Mesothelial cell of epicardium (in vitro differentiated cells): Measurements from ENCODE around the gene SMOC2. TPM values are rescaled to one million over a fixed set of nuclear protein-coding genes. Genes with fewer than 3 reads are reported as not detected.
A peak's percentile ranks its signal among the peaks of the same experiment; 100 is the strongest.

Experiments used
- DNase-seq, 2 experiments: peaks; one replicate each; pipeline ENCODE4 v3.0.0; 2021; ENCODE audit warnings: low spot score in 2 of 2; ENCODE audit not compliant: unreplicated experiment in 2 of 2
- H3K27ac Mint-ChIP-seq: 2 replicates; pipeline ENCODE4 v1.8.0; 2021; ENCODE audit warnings: mixed read lengths
- H3K27me3 Mint-ChIP-seq: 2 replicates; pipeline ENCODE4 v1.8.0; 2021; ENCODE audit warnings: low read depth, mixed read lengths
- H3K36me3 Mint-ChIP-seq: 2 replicates; pipeline ENCODE4 v1.8.0; 2021; ENCODE audit warnings: mixed read lengths
- H3K4me1 Mint-ChIP-seq: 2 replicates; pipeline ENCODE4 v1.8.0; 2021; ENCODE audit warnings: mixed read lengths
- H3K4me3 Mint-ChIP-seq: 2 replicates; pipeline ENCODE4 v1.8.0; 2021; ENCODE audit warnings: mild to moderate bottlenecking, moderate library complexity, mixed read lengths
- H3K9me3 Mint-ChIP-seq: 2 replicates; pipeline ENCODE4 v1.8.0; 2021; ENCODE audit warnings: mixed read lengths
- total RNA-seq: library from RNA; stranded (reverse); gene quantifications from 3 replicates; pipeline ENCODE4 v1.2.1, GENCODE V29; 2021
- TF ChIP-seq, protein P1 (sequence below): fragments of 200-600 bp; sonication (generic); IDR thresholded peaks from one replicate; pipeline ENCODE4 v1.5.0; 2021; ENCODE audit warnings: antibody characterized with exemption; ENCODE audit not compliant: unreplicated experiment

SMOC2 gene
- total RNA-seq, 1 donor from 2014 or later = 4.4 TPM

DNA sequence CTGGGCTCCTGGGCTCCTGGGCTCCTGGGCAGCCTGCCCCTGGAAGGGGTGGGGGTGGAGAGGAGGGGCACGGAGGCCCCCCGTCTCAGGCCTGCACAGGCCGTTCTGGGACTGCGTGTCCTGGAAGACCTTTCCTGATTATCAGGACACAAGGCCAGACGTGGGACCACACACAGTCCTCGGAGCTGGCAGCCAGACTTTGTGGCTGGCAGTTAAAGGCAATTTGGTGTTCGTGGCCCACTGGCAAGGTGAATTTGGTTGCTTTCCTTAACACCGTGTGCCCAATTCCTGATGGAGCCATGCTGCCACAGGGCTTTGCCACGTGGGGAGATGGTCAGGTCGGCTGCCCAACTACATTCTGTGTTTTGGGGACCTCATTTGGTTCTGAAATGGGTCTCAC lies 113.5 kb downstream of the SMOC2 start:
- Mint-ChIP-seq H3K36me3 (no peaks in the 10 kb centered on the region), H3K27ac (no peak overlapping the region), H3K4me3 (no peak overlapping the region), H3K9me3 (no peaks in the 10 kb centered on the region), H3K27me3 (no peaks in the 10 kb centered on the region), H3K4me1 (peaks cover 29% of the 10 kb centered on the region)
- TF ChIP-seq, protein P1, sequence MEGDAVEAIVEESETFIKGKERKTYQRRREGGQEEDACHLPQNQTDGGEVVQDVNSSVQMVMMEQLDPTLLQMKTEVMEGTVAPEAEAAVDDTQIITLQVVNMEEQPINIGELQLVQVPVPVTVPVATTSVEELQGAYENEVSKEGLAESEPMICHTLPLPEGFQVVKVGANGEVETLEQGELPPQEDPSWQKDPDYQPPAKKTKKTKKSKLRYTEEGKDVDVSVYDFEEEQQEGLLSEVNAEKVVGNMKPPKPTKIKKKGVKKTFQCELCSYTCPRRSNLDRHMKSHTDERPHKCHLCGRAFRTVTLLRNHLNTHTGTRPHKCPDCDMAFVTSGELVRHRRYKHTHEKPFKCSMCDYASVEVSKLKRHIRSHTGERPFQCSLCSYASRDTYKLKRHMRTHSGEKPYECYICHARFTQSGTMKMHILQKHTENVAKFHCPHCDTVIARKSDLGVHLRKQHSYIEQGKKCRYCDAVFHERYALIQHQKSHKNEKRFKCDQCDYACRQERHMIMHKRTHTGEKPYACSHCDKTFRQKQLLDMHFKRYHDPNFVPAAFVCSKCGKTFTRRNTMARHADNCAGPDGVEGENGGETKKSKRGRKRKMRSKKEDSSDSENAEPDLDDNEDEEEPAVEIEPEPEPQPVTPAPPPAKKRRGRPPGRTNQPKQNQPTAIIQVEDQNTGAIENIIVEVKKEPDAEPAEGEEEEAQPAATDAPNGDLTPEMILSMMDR = no peak
- no peak for DNase-seq

DNA sequence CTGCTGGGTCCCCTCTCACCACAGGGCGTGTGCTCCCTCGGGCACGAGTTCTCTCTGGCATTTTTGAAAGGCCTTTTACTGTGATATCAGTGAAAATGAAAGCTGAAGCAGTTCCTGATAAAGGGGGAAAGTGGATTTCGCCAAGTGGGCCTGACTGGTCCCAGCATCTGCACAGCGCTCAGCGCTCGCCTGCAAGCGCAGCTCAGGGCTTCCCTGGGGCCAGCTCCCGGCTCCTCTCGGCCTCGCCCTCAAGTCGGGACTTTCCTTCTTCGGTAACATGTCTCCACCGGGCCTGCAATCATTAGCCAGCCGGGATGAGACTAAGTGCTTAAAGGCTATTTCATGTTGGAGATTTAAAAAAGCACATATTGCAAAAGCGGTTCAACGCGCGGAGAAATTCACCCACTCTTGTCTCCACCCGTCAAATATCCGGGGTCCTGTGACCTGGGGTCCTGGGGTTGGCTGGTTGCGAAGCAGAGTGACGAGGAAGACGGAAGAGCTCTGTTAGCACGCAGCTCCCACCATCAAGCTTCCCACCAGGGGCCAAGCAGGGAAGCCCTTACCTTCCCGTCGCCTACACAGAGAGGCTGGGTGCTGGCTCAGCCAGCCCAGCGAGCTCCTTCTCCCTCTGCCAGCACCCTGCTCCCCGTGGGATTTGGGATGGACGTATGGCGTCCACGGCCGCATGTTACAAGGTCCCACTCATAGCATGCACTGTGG lies 114.1 kb downstream of the SMOC2 start:
- Mint-ChIP-seq H3K27me3 (no peaks in the 10 kb centered on the region), H3K27ac (peak overlapping the region; percentile 50), H3K4me1 (peaks cover 34% of the 10 kb centered on the region), H3K9me3 (no peaks in the 10 kb centered on the region), H3K36me3 (no peaks in the 10 kb centered on the region), H3K4me3 (no peak overlapping the region)
- TF ChIP-seq, protein P1 = no peak
- no peak for DNase-seq

DNA sequence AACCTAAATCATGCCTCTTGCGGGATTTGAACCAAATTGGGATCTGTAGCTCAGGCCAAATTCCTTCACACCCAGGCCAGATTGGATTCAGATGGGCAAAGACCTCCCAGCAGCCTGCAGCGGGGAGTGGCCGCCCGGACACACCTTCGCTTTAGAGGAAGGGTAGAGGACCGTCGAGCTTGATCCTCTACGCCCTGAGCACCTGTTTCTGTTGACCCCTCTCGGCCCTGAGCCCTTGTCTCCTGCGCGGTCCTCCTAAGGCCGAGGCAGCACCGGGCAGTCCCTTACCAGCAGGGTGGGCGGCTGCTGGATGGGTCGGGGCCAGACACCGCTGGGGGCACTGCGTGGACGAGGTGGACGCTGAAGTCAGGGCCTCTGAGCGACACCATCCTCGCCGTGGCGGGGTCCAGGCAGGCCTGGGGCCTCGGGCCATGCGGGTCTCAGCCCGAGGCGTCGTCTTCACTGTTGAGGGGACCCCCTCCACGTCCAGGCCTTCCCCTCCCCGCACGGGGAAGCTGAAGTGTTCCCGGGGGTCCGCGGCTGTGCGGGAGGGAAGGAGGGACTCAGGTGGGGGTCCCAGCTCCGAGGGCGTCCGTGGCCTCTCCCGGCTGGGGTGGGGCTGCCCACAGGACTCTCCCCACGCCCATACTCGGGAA lies 114.8 kb downstream of the SMOC2 start:
- peaks cover 33% of the 10 kb centered on the region for H3K4me1 Mint-ChIP-seq
- TF ChIP-seq, protein P1 = no peak
- H3K9me3 Mint-ChIP-seq = no peaks in the 10 kb centered on the region
- no peak overlapping the region for H3K4me3 Mint-ChIP-seq
- DNase-seq = no peak
- H3K27me3 Mint-ChIP-seq = no peaks in the 10 kb centered on the region
- no peaks in the 10 kb centered on the region for H3K36me3 Mint-ChIP-seq
- no peak overlapping the region for H3K27ac Mint-ChIP-seq

DNA sequence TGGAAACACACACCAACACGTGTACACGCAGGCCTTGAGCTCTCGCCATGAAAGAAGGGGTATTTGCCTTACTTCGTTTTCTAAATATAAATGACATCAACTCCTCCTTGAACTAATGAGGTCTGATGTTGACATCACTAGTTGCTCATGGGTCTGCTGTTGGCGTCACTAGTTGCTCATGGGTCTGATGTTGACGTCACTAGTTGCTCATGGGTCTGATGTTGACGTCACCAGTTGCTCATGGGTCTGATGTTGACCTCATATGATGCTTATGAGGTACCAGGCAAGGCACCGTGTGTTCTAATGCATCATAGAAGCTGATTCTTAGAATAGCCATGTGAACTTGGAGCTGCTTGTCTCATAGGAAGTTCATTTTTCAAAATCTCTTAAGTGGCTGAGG lies 116.5 kb downstream of the SMOC2 start:
- TF ChIP-seq, protein P1 = no peak
- Mint-ChIP-seq H3K4me1 (peaks cover 36% of the 10 kb centered on the region), H3K27me3 (no peaks in the 10 kb centered on the region), H3K9me3 (no peaks in the 10 kb centered on the region), H3K4me3 (no peak overlapping the region), H3K27ac (no peak overlapping the region), H3K36me3 (no peaks in the 10 kb centered on the region)
- no peak for DNase-seq

DNA sequence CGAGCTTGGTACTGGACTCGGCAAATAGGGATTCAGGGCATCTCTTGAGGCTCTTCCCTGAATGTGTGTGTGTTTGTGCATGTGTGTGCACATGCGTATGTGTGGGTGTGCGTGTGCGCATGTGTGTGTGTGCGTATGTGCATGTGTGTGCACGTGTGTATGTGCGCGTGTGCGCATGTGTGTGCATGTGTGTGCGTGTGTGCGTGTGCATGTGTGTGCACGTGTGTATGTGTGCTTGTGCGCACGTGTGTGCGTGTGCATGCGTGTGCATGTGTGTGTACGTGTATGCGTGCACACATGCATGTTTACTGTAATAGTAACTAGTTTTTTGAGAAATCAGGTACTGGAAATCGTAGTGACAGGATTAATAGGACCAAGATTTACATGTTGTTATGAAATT lies 117.7 kb downstream of the SMOC2 start:
- Mint-ChIP-seq H3K36me3 (no peaks in the 10 kb centered on the region), H3K4me3 (no peak overlapping the region), H3K9me3 (no peaks in the 10 kb centered on the region), H3K4me1 (peaks cover 41% of the 10 kb centered on the region), H3K27me3 (no peaks in the 10 kb centered on the region), H3K27ac (peak overlapping the region; percentile 68)
- TF ChIP-seq, protein P1 = no peak
- DNase-seq = no peak
